T-helper 2 cell treated with Interferon-gamma antibody and Interleukin-4, amounts not matched to agents 100 ng/mL and 5 ng/mL, for 36 hours (primary cell): ENCODE data around the gene GRID1. TPM values are rescaled to one million over a fixed set of nuclear protein-coding genes. Genes with fewer than 3 reads are reported as not detected.

Source experiments
- intact Hi-C: fragments of 100-400 bp; cut with micrococcal nuclease; formaldehyde crosslinking; loops from one replicate; pipeline ENCODE4 v1.15.1; 2023
- total RNA-seq: library from RNA; stranded (reverse); gene quantifications from 2 replicates; pipeline ENCODE4 v1.2.3, GENCODE V29; 2022

Gene GRID1
- total RNA-seq, 1 donor from 2014 or later = not detected

- intact Hi-C loops = no loop called here
These were observed 97.3 kb downstream of the GRID1 start for GRCh38 chr10:86269332-86269731.

GRCh38 chr10:86267286-86268195, 99.1 kb downstream of the GRID1 start:
- intact Hi-C loops = no loop called here

- intact Hi-C loops = no loop called here
These were observed 100.0 kb downstream of the GRID1 start for GRCh38 chr10:86266446-86267242.

- intact Hi-C loops = no loop called here
These were observed 100.7 kb downstream of the GRID1 start for GRCh38 chr10:86265895-86266259.

- intact Hi-C loops = no loop called here
These were observed 101.2 kb downstream of the GRID1 start for GRCh38 chr10:86265236-86265894.

- intact Hi-C loops = loop anchor here (5.0 kb wide), 1 partner anchor 113 kb away; no protein-coding TSS in a partner anchor
These were observed 101.9 kb downstream of the GRID1 start for GRCh38 chr10:86264481-86265231.

GRCh38 chr10:86263907-86264306, 102.7 kb downstream of the GRID1 start:
- intact Hi-C loops = loop anchor here (5.0 kb wide), 1 partner anchor 113 kb away; no protein-coding TSS in a partner anchor

- intact Hi-C loops = loop anchor here (5.0 kb wide), 1 partner anchor 114 kb away; no protein-coding TSS in a partner anchor
These were observed 103.4 kb downstream of the GRID1 start for GRCh38 chr10:86263209-86263608.

GRCh38 chr10:86262688-86263181, 103.9 kb downstream of the GRID1 start:
- intact Hi-C loops = loop anchor here (5.0 kb wide), 1 partner anchor 115 kb away; no protein-coding TSS in a partner anchor

GRCh38 chr10:86261941-86262687, 104.5 kb downstream of the GRID1 start:
- intact Hi-C loops = loop anchor here (5.0 kb wide), 1 partner anchor 115 kb away; no protein-coding TSS in a partner anchor

- intact Hi-C loops = loop anchor here (5.0 kb wide), 1 partner anchor 116 kb away; no protein-coding TSS in a partner anchor
These were observed 105.1 kb downstream of the GRID1 start for GRCh38 chr10:86261470-86261869.

GRCh38 chr10:86260564-86260963, 106.0 kb downstream of the GRID1 start:
- intact Hi-C loops = loop anchor here (5.0 kb wide), 1 partner anchor 117 kb away; no protein-coding TSS in a partner anchor

- intact Hi-C loops = loop anchor here (5.0 kb wide), 1 partner anchor 117 kb away; no protein-coding TSS in a partner anchor
These were observed 106.6 kb downstream of the GRID1 start for GRCh38 chr10:86259901-86260562.

GRCh38 chr10:86258941-86259340, 107.7 kb downstream of the GRID1 start:
- intact Hi-C loops = no loop called here

GRCh38 chr10:86258499-86258898, 108.1 kb downstream of the GRID1 start:
- intact Hi-C loops = no loop called here

- intact Hi-C loops = no loop called here
These were observed 108.9 kb downstream of the GRID1 start for GRCh38 chr10:86257683-86258082.

GRCh38 chr10:86256690-86257315, 109.8 kb downstream of the GRID1 start:
- intact Hi-C loops = no loop called here
